ENCODE measurements around the gene CMIP.
A peak's percentile ranks its signal among the peaks of the same experiment; 100 is the strongest.
"Not testable (repeated sequence)": the region's sequence is repeated elsewhere in the genome, so short reads cannot be mapped to it uniquely, and the experiment has no call there.

Gene CMIP

DNA sequence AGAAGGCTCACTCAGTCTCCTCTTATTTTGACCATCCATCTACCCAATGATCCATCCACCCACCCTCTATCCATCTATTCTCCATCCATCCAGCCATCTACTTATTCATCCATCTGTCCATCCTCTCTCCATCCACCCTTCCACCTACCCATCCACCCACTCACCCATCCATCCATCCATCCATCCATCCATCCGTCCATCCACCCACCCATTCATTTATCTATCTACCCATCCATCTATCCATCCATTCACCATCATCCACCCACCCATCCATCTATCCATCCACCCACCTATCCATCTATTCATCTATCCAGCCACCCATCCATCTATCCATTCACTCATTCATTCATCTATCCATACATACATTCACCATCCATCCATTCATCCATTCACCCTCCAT lies 288.7 kb downstream of the CMIP start:
- no peak for DNase-seq

GRCh38 chr16:81734632-81735434 lies 290.2 kb downstream of the CMIP start:
- no peak for DNase-seq

DNA sequence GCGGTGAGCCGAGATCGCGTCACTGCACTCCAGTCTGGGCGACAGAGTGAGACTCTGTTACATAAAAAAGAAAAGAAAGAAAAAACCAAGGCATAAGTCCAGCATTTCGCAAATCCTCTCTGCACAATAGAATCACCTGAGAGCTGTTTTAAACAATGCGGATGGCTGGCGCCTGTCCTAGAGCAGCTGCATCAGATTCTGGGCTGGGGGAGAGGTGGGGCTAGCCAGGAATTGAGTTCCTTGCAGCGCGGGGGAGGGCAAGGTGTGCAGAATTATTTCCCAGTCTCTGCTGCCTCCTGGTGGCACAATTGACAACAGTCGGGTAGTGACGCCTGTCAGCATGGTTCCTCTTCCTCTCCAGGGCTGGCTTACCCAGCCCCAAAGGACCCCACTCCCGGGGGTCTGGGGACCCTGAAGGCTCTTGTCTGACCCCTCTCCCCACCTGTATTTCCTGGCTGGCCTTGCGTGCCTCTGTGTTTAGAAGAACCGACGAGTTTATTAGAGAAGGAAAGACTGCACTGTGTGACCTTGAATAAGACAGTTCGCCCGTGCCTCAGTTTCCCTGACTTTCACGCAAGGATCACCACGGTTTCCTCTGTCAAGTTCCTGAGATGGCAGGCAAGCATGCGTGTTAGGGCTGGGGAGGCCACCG lies 293.4 kb downstream of the CMIP start:
- peak; percentile 73 for DNase-seq

- DNase-seq, result no peak
Observed at GRCh38 chr16:81738783-81739496, 294.3 kb downstream of the CMIP start.

DNA sequence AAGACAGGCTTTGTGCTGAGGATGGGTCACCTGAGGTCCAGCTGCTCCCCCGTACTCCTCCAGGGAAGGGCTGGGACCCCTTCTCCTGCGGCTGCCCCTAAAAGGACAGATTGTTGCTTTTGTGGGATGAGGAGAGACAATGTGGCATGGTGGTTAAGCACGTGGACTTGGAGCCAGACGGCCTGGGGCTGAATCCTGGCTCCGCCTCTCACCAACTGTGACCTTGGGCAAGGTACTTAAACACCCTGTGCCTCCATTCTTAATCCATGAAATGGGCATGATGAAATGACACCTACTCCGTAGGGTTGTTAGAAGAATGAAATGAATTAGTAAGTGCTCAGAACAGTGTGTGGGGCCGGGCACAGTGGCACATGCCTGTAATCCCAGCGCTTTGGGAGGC lies 294.9 kb downstream of the CMIP start:
- DNase-seq, result no peak

GRCh38 chr16:81740169-81740568 lies 295.6 kb downstream of the CMIP start:
- DNase-seq, result no peak

- DNase-seq, result not testable (repeated sequence)
Observed at GRCh38 chr16:81741430-81741770, 296.8 kb downstream of the CMIP start.

GRCh38 chr16:81744385-81744784 lies 299.8 kb downstream of the CMIP start:
- no peak for DNase-seq

DNA sequence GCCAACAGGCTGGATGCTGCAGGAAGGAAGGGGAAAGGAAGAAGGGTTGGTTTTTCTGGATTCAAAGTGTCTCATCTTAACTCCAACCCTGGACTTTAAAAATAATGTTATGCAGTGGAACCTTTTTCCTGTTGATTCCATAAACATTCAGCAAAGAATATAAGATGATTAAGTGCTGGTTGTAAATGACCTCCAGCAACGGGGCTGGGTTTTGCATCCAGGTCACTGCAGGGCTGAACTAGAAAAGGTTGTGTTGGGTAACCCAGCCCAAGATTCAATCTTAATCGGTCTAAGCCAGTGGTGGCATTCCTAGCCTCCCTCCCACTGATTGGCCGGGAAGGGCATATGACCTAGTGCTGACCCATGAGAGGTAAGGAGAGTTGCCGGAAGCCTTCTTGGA lies 300.3 kb downstream of the CMIP start:
- DNase-seq, result no peak

GRCh38 chr16:81745704-81746558 lies 301.3 kb downstream of the CMIP start:
- DNase-seq, result no peak

- no peak for DNase-seq
Observed at GRCh38 chr16:81746566-81746965, 302.0 kb downstream of the CMIP start.

DNA sequence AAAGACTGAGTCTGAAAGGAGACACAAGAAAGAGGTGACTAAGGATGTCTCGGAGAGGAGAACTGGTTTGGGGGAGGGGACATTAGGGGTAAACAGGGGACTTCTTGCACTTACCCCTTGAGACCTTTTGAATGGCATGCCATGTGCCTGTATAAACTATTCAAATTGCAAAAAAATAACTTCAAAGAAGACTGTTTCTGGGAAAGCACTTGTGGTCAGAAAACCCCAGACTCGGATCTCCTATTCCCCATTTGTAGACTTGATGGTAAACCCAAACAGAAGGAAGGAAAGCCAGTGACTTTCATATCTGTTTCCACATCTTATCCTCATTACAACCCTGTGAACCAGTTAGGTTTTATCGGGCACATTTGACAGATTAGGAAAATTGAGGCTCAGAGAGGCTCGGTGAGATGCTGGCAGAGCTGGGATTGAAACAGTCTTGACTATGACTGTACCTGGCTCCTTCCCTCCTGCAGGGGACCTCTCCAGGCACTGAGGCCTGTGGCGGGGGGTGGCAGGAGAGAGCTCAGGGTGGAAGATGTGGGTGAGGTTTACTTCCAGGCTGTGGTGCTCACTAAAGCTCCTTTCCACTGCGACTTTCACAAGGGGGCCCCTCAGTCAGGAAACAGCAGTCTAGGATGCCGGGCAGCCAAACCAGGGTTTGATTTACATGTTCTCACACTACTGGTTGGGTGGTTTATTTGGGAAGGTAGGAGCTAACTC lies 304.0 kb downstream of the CMIP start:
- DNase-seq, result no peak

- no peak for DNase-seq
Observed at GRCh38 chr16:81752225-81752875, 307.7 kb downstream of the CMIP start.

DNA sequence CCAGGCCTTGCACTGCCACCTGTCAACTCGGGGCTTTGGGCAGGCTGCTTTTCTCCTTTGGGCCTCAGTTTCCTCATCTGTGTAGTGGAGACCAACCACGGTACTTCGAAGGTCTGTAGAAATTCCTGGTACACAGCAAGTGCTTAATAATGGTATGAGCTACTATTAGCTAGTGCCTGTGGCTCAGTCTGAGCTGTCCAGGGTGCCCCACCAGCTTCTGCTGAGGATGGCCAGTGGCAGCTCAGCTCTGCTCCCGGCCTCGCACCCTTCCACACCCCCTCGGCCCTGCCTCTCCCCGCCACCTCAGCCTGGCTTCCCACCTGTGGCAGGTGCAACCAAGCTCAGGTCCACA lies 308.2 kb downstream of the CMIP start:
- DNase-seq, result no peak

DNA sequence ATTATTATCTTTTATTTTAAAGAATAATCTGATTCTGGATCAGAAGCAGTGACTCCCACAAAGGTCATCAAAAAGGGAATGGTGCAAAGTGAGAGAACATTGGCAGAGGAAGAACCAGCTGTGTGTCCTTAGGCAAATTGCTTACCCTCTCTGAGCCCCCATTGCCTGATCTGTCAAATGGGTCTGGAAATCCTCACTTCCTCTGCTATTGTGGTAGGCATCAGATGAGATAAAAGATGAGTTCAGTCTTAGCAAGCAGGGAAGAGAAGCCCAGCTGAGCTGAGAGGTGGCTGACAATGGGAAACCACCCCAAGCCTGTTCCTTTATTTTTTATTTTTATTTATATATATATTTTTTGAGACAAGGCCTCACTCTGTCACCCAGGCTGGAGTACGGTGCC lies 310.2 kb downstream of the CMIP start:
- DNase-seq, result no peak

- no peak for DNase-seq
Observed at GRCh38 chr16:81755915-81756614, 311.5 kb downstream of the CMIP start.

- DNase-seq, result no peak
Observed at GRCh38 chr16:81756615-81757356, 312.2 kb downstream of the CMIP start.

- no peak for DNase-seq
Observed at GRCh38 chr16:81758376-81758775, 313.8 kb downstream of the CMIP start.
